Measurements from ENCODE around the gene RPL27A. TPM values are rescaled to one million over a fixed set of nuclear protein-coding genes. Genes with fewer than 3 reads are reported as not detected.

The RPL27A gene
- total RNA-seq, 1 experiment from 2014 or later, result 1,103 TPM

DNA sequence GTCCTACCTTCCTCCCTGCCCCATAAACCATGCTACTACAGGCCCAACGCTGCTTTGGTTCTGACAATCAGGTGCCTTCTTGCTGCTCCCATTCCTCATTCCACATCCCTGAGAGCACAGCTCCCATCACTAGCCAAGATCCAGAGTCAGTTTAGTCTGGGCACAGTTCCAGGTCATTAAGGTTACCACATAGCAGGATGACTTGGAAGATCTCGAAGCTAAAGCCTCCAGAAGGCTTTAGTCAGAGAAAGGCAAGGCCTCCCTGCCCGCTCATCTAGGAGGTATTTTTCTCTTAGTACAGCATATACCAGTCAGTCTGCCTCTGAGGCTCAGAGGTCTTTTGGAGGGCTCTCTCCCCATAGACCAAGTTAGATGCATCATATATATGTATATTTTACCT, 30.5 kb upstream of the RPL27A start (continued):
- TF ChIP-seq, protein P1, sequence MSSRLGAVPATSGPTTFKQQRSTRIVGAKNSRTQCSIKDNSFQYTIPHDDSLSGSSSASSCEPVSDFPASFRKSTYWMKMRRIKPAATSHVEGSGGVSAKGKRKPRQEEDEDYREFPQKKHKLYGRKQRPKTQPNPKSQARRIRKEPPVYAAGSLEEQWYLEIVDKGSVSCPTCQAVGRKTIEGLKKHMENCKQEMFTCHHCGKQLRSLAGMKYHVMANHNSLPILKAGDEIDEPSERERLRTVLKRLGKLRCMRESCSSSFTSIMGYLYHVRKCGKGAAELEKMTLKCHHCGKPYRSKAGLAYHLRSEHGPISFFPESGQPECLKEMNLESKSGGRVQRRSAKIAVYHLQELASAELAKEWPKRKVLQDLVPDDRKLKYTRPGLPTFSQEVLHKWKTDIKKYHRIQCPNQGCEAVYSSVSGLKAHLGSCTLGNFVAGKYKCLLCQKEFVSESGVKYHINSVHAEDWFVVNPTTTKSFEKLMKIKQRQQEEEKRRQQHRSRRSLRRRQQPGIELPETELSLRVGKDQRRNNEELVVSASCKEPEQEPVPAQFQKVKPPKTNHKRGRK (CRISPR knock-in tag; IDR thresholded peaks at IDR 0.05; ENCODE audit: borderline replicate concordance), result no peak
- TF ChIP-seq, protein P2, sequence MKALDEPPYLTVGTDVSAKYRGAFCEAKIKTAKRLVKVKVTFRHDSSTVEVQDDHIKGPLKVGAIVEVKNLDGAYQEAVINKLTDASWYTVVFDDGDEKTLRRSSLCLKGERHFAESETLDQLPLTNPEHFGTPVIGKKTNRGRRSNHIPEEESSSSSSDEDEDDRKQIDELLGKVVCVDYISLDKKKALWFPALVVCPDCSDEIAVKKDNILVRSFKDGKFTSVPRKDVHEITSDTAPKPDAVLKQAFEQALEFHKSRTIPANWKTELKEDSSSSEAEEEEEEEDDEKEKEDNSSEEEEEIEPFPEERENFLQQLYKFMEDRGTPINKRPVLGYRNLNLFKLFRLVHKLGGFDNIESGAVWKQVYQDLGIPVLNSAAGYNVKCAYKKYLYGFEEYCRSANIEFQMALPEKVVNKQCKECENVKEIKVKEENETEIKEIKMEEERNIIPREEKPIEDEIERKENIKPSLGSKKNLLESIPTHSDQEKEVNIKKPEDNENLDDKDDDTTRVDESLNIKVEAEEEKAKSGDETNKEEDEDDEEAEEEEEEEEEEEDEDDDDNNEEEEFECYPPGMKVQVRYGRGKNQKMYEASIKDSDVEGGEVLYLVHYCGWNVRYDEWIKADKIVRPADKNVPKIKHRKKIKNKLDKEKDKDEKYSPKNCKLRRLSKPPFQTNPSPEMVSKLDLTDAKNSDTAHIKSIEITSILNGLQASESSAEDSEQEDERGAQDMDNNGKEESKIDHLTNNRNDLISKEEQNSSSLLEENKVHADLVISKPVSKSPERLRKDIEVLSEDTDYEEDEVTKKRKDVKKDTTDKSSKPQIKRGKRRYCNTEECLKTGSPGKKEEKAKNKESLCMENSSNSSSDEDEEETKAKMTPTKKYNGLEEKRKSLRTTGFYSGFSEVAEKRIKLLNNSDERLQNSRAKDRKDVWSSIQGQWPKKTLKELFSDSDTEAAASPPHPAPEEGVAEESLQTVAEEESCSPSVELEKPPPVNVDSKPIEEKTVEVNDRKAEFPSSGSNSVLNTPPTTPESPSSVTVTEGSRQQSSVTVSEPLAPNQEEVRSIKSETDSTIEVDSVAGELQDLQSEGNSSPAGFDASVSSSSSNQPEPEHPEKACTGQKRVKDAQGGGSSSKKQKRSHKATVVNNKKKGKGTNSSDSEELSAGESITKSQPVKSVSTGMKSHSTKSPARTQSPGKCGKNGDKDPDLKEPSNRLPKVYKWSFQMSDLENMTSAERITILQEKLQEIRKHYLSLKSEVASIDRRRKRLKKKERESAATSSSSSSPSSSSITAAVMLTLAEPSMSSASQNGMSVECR (CRISPR knock-in tag; IDR thresholded peaks at IDR 0.05; ENCODE audit: borderline replicate concordance), result no peak
- no peak for TF ChIP-seq NR3C1 (CRISPR knock-in tag; conservative IDR thresholded peaks at IDR 0.05; ENCODE audit: low read depth)
- TF ChIP-seq JUN (CRISPR knock-in tag; IDR thresholded peaks at IDR 0.05), result no peak
- TF ChIP-seq, protein P3, sequence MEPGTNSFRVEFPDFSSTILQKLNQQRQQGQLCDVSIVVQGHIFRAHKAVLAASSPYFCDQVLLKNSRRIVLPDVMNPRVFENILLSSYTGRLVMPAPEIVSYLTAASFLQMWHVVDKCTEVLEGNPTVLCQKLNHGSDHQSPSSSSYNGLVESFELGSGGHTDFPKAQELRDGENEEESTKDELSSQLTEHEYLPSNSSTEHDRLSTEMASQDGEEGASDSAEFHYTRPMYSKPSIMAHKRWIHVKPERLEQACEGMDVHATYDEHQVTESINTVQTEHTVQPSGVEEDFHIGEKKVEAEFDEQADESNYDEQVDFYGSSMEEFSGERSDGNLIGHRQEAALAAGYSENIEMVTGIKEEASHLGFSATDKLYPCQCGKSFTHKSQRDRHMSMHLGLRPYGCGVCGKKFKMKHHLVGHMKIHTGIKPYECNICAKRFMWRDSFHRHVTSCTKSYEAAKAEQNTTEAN (CRISPR knock-in tag; IDR thresholded peaks at IDR 0.05), result no peak
- TF ChIP-seq NFE2L1 (CRISPR knock-in tag; IDR thresholded peaks at IDR 0.05), result no peak
- no peak for TF ChIP-seq ZNF416 (CRISPR knock-in tag; IDR thresholded peaks at IDR 0.05)
- TF ChIP-seq, protein P4, sequence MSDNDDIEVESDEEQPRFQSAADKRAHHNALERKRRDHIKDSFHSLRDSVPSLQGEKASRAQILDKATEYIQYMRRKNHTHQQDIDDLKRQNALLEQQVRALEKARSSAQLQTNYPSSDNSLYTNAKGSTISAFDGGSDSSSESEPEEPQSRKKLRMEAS (CRISPR knock-in tag; IDR thresholded peaks at IDR 0.05), result no peak

DNA sequence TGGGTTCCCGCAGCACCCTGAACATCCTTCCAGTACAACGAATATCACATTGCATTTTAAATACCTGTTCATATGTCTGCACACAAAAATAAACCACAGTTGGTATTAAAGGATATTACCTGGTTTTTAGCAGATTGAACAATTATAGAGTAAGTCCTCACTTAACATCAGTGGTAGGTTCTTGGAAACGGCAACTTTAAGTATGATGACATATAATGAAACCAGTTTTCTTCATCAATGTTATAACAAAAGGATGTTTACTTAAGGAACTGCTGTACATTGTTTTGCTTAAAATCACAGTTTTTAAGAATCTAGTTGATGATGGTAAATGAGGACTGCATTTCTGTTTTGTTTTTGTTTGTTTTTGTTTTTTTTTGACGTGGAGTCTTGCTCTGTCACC, 28.1 kb upstream of the RPL27A start:
- Mint-ChIP-seq H3K4me3 (no peak overlapping the region), H3K36me3 (no peaks in the 10 kb centered on the region), H3K9me3 (no peaks in the 10 kb centered on the region), H3K27me3 (ENCODE audit: low read depth) (no peaks in the 10 kb centered on the region), H3K4me1 (peaks cover 8% of the 10 kb centered on the region), H3K27ac (no peak overlapping the region)
- DNase-seq (ENCODE audit: low spot score) (no peak), ATAC-seq (no peak)
- CTCF ChIA-PET, result no interaction called here
- POLR2A ChIA-PET, result no interaction called here
- TF ChIP-seq MYBL2 (CRISPR knock-in tag; IDR thresholded peaks at IDR 0.05) (no peak), OVOL2 (CRISPR knock-in tag; IDR thresholded peaks at IDR 0.05; ENCODE audit: borderline replicate concordance) (no peak), SOX15 (CRISPR knock-in tag; IDR thresholded peaks at IDR 0.05) (no peak), MLX (CRISPR knock-in tag; IDR thresholded peaks at IDR 0.05) (no peak), ATF6 (CRISPR knock-in tag; IDR thresholded peaks at IDR 0.05) (no peak), PRDM15 (CRISPR knock-in tag; IDR thresholded peaks at IDR 0.05) (no peak), HMGA2 (CRISPR knock-in tag; IDR thresholded peaks at IDR 0.05) (no peak)
- TF ChIP-seq, protein P2 (CRISPR knock-in tag; IDR thresholded peaks at IDR 0.05; ENCODE audit: borderline replicate concordance), result no peak
- TF ChIP-seq, protein P5, sequence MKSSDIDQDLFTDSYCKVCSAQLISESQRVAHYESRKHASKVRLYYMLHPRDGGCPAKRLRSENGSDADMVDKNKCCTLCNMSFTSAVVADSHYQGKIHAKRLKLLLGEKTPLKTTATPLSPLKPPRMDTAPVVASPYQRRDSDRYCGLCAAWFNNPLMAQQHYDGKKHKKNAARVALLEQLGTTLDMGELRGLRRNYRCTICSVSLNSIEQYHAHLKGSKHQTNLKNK (CRISPR knock-in tag; IDR thresholded peaks at IDR 0.05), result no peak
